ENCODE measurements around the gene CETN1.

CETN1 gene

DNA sequence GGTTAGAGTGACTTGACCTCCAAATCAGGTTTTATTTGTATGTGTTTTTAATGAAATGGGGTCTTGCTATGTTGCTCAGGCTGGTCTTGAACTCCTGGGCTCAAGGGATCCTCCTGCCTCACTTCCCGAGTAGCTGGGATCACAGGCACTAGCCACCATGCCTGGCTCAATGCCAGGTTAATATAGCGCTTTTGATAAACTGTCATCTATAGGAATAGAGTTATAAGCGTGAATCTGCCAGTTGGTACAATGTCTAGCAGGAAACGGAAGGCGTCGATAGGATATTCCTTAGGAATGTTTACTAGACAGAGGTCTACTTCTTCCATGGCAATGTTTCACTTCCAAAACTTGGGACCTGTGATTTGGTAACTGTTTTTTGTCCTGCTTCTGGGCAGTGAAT is 42.1 kb downstream of the CETN1 start:
- no peaks in the 10 kb centered on the region for H3K9me3 ChIP-seq (ENCODE audit: low read depth, low read length)
- H3K4me3 ChIP-seq = no peak overlapping the region
- no peak for DNase-seq (ENCODE audit: low read depth, low spot score)
- H3K9ac ChIP-seq (ENCODE audit: insufficient read length) = no peak overlapping the region
- H3K36me3 ChIP-seq (ENCODE audit: insufficient read depth, low read length) = no peaks in the 10 kb centered on the region
- TF ChIP-seq POLR2AphosphoS5 (IDR thresholded peaks at IDR 0.05; ENCODE audit: borderline replicate concordance, low read depth, low read length) (no peak), EZH2 (IDR thresholded peaks at IDR 0.05) (no peak), FOXP2 (optimal IDR thresholded peaks at IDR 0.05; ENCODE audit: control extremely low read depth, extremely low read length, insufficient read depth) (no peak)
- no peak overlapping the region for H3K27ac ChIP-seq

DNA sequence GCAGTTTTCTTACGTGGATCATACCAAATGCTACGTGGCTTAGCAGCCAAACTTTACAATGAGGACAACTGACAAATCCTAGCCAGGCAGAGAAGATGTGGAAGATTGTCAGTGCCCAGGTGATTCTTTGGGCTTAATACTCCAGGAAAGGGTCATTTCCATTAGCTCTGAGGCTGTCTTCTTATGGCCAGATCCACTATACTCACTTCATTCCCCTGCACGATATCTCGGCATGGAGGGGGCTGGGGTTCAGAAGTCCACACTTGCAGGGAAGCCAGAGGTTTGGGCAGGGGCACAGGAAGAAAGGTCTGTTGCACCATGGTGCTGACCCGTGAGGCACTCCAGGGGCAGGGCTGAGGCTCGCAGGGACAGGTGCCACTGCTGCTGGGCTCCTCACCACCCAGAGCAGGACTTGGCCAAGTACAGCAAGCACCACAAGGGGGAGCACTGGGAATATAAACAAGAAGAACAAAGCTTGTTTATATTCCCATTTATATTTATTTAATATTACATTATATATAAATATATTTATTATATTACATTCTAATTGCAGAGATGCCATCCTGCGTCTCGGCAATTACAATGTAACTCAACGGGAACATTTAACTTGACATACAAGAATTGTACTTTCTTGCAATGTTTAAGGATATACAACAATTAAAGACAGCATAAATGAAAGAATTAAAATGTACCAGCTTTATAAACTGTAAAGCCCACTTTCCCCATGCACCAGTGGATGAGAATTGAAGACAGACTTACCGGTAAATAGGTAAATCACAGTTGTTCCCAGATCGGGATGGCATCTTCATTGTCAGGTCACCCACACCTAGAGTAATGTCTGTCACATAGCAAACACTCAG is 43.8 kb downstream of the CETN1 start:
- no peaks in the 10 kb centered on the region for H3K9me3 ChIP-seq (ENCODE audit: low read depth, low read length)
- no peak overlapping the region for H3K4me3 ChIP-seq
- no peak overlapping the region for H3K27ac ChIP-seq
- DNase-seq (ENCODE audit: low read depth, low spot score) = peak; percentile 56
- TF ChIP-seq FOXP2 (optimal IDR thresholded peaks at IDR 0.05; ENCODE audit: control extremely low read depth, extremely low read length, insufficient read depth) (no peak), POLR2AphosphoS5 (IDR thresholded peaks at IDR 0.05; ENCODE audit: borderline replicate concordance, low read depth, low read length) (no peak), EZH2 (IDR thresholded peaks at IDR 0.05) (no peak)
- no peaks in the 10 kb centered on the region for H3K36me3 ChIP-seq (ENCODE audit: insufficient read depth, low read length)
- no peak overlapping the region for H3K9ac ChIP-seq (ENCODE audit: insufficient read length)

DNA sequence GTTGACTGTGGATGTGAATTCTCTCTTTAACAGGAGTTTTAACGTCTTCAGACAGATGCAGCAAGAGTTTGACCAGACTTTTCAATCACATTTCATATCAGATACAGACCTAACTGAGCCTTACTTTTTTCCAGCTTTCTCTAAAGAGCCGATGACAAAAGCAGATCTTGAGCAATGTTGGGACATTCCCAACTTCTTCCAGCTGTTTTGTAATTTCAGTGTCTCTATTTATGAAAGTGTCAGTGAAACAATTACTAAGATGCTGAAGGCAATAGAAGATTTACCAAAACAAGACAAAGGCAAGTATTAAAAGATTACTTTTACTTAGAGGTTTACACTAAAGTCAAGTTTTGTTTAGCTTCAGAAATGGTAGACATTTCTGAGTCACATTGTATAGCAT is 47.1 kb downstream of the CETN1 start:
- no peak for TF ChIP-seq EZH2 (IDR thresholded peaks at IDR 0.05)
- no peak for TF ChIP-seq POLR2AphosphoS5 (IDR thresholded peaks at IDR 0.05; ENCODE audit: borderline replicate concordance, low read depth, low read length)
- no peak for TF ChIP-seq FOXP2 (optimal IDR thresholded peaks at IDR 0.05; ENCODE audit: control extremely low read depth, extremely low read length, insufficient read depth)
- Histone ChIP-seq H3K27ac (no peak overlapping the region), H3K36me3 (ENCODE audit: insufficient read depth, low read length) (no peaks in the 10 kb centered on the region), H3K9ac (ENCODE audit: insufficient read length) (no peak overlapping the region), H3K4me3 (no peak overlapping the region), H3K9me3 (ENCODE audit: low read depth, low read length) (no peaks in the 10 kb centered on the region)
- no peak for DNase-seq (ENCODE audit: low read depth, low spot score)

DNA sequence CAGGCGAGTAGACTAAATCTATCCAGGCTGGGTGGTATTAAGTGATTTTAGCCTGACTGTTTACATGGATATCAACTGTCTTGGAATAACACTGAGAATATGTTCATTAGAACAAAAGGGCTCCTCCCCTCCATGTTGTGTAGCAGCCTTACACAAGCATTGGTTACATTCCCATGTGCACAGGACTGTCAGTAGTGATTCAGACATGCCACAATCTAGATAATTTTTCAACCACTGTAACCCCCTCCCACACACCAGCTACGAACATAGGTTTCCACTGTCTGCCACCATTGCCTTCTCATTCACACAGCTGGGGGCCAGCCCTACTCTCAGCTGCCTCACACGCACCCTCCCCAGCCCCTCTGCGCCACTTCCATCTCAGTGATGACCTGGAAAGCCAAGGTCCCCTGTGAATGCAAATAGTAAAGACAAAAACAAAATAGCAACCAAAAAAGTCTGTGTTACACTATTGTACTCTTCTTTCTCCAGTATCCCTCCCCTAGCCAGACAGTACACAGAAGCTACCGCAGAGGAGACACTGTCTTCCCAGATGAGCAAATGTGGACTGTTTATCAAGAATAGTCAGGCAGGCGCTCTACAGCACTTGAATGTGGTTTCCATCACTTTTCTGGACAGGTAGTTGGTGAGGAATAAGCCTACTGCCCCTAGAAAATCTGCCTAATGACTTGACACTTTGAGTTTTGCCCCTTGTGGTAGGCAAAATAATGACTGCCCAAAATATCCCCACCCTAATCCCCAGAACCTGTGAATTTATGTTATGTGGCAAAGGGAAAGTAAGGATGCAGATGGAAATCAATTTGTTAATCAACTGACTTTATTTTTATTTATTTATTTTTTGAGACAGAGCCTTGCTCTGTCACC is 49.3 kb downstream of the CETN1 start:
- Histone ChIP-seq H3K27ac (no peak overlapping the region), H3K4me3 (no peak overlapping the region), H3K36me3 (ENCODE audit: insufficient read depth, low read length) (no peaks in the 10 kb centered on the region), H3K9ac (ENCODE audit: insufficient read length) (no peak overlapping the region), H3K9me3 (ENCODE audit: low read depth, low read length) (no peaks in the 10 kb centered on the region)
- TF ChIP-seq POLR2AphosphoS5 (IDR thresholded peaks at IDR 0.05; ENCODE audit: borderline replicate concordance, low read depth, low read length) (no peak), FOXP2 (optimal IDR thresholded peaks at IDR 0.05; ENCODE audit: control extremely low read depth, extremely low read length, insufficient read depth) (no peak), EZH2 (IDR thresholded peaks at IDR 0.05) (no peak)
- no peak for DNase-seq (ENCODE audit: low read depth, low spot score)

DNA sequence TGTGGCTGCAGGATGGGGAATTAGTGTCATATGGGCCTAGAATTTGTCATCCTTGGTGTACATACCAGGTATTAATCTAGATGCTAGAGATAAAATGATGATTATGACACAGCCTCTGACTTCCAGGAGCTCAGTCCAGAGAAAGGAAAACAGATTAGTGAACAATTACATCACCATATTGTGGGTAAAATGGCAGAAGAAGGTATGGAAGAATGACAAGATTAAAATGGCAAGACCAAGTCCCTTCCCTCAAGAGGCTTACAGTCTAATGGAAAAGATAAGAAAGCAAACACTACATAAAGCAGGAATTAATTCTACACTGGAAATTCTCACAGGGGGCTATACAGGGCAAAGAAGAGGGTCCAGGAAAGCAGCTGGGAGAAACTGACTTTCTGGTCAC is 51.4 kb downstream of the CETN1 start:
- H3K36me3 ChIP-seq (ENCODE audit: insufficient read depth, low read length) = no peaks in the 10 kb centered on the region
- DNase-seq (ENCODE audit: low read depth, low spot score) = no peak
- no peak overlapping the region for H3K27ac ChIP-seq
- no peak overlapping the region for H3K4me3 ChIP-seq
- no peak for TF ChIP-seq EZH2 (IDR thresholded peaks at IDR 0.05)
- no peak for TF ChIP-seq FOXP2 (optimal IDR thresholded peaks at IDR 0.05; ENCODE audit: control extremely low read depth, extremely low read length, insufficient read depth)
- no peak for TF ChIP-seq POLR2AphosphoS5 (IDR thresholded peaks at IDR 0.05; ENCODE audit: borderline replicate concordance, low read depth, low read length)
- H3K9me3 ChIP-seq (ENCODE audit: low read depth, low read length) = no peaks in the 10 kb centered on the region
- no peak overlapping the region for H3K9ac ChIP-seq (ENCODE audit: insufficient read length)
